Superior temporal gyrus (tissue), 1 donor: ENCODE measurements around the gene HDGFL2.

Experiments
- DNase-seq: peaks from one replicate; pipeline ENCODE4 v3.0.0-alpha.2; 2016; ENCODE audit errors: extremely low spot score

HDGFL2 gene

GRCh38 chr19:4472174-4472974 is at the start of gene HDGFL2:
HDGFL2 (plus strand) TSS chr19:4472297; CDS start chr19:4472351, 54 bp downstream.
- no peak for DNase-seq

GRCh38 chr19:4423416-4424126 is 48.5 kb upstream of the HDGFL2 start:
- no peak for DNase-seq

- DNase-seq, result no peak
These were observed 46.6 kb upstream of the HDGFL2 start for GRCh38 chr19:4425537-4425936.

GRCh38 chr19:4428326-4428975 is 43.6 kb upstream of the HDGFL2 start:
- no peak for DNase-seq

GRCh38 chr19:4429256-4429655 is 42.8 kb upstream of the HDGFL2 start:
- no peak for DNase-seq

- no peak for DNase-seq
These were observed 42.3 kb upstream of the HDGFL2 start for GRCh38 chr19:4429771-4430171.

GRCh38 chr19:4430760-4431159 is 41.3 kb upstream of the HDGFL2 start:
- DNase-seq, result peak; percentile 25

GRCh38 chr19:4431296-4431695 is 40.8 kb upstream of the HDGFL2 start:
- DNase-seq, result no peak

- peak; percentile 25 for DNase-seq
These were observed 40.1 kb upstream of the HDGFL2 start for GRCh38 chr19:4431808-4432674.

- DNase-seq, result no peak
These were observed 39.1 kb upstream of the HDGFL2 start for GRCh38 chr19:4432918-4433506.

- peak; percentile 33 for DNase-seq
These were observed 37.7 kb upstream of the HDGFL2 start for GRCh38 chr19:4434391-4434790.

GRCh38 chr19:4436231-4436630 is 35.9 kb upstream of the HDGFL2 start:
- no peak for DNase-seq

- no peak for DNase-seq
These were observed 35.0 kb upstream of the HDGFL2 start for GRCh38 chr19:4437103-4437502.

- peak; percentile 68 for DNase-seq
These were observed 32.9 kb upstream of the HDGFL2 start for GRCh38 chr19:4439243-4439642.

- DNase-seq, result no peak
These were observed 29.9 kb upstream of the HDGFL2 start for GRCh38 chr19:4441994-4442818.

GRCh38 chr19:4442819-4443146 is 29.3 kb upstream of the HDGFL2 start:
- DNase-seq, result no peak

GRCh38 chr19:4443188-4443587 is 28.9 kb upstream of the HDGFL2 start:
- no peak for DNase-seq

GRCh38 chr19:4443966-4444764 is 27.9 kb upstream of the HDGFL2 start:
- no peak for DNase-seq
